HG02678 (cell line): ENCODE measurements around the gene KIFC1.
A peak's percentile ranks its signal among the peaks of the same experiment; 100 is the strongest.
"Not testable (repeated sequence)": the region's sequence is repeated elsewhere in the genome, so short reads cannot be mapped to it uniquely, and the experiment has no call there.

Experiments used
- ATAC-seq: cut with Tn5 transposase; IDR thresholded peaks from one replicate; pipeline ENCODE4 v1.9.1; 2021; ENCODE audit warnings: mild to moderate bottlenecking, moderate library complexity; ENCODE audit not compliant: unreplicated experiment

The KIFC1 gene

GRCh38 chr6:33391278-33391921 is at the start of gene KIFC1:
TSS of gene KIFC1 (plus strand) at chr6:33391823. CDS start at chr6:33391986, 163 bp downstream.
- ATAC-seq: peak; percentile 85

- ATAC-seq: not testable (repeated sequence)
Observed at GRCh38 chr6:33343606-33343952, 48.0 kb upstream of the KIFC1 start.

GRCh38 chr6:33343953-33344611 is 47.5 kb upstream of the KIFC1 start:
- peak; percentile 56 for ATAC-seq

GRCh38 chr6:33344701-33345697 is 46.6 kb upstream of the KIFC1 start:
- no peak for ATAC-seq

GRCh38 chr6:33346972-33347371 is 44.7 kb upstream of the KIFC1 start:
- ATAC-seq: not testable (repeated sequence)

- ATAC-seq: no peak
Observed at GRCh38 chr6:33347816-33348215, 43.8 kb upstream of the KIFC1 start.

GRCh38 chr6:33355860-33356259 is 35.8 kb upstream of the KIFC1 start:
- ATAC-seq: not testable (repeated sequence)

GRCh38 chr6:33356295-33356694 is 35.3 kb upstream of the KIFC1 start:
- no peak for ATAC-seq

- not testable (repeated sequence) for ATAC-seq
Observed at GRCh38 chr6:33357160-33357871, 34.3 kb upstream of the KIFC1 start.

- no peak for ATAC-seq
Observed at GRCh38 chr6:33359331-33359730, 32.3 kb upstream of the KIFC1 start.

GRCh38 chr6:33363486-33363885 is 28.1 kb upstream of the KIFC1 start:
- ATAC-seq: not testable (repeated sequence)

- ATAC-seq: not testable (repeated sequence)
Observed at GRCh38 chr6:33364475-33365205, 27.0 kb upstream of the KIFC1 start.

- not testable (repeated sequence) for ATAC-seq
Observed at GRCh38 chr6:33365206-33365971, 26.2 kb upstream of the KIFC1 start.

GRCh38 chr6:33367009-33367714 is 24.5 kb upstream of the KIFC1 start:
- no peak for ATAC-seq

- not testable (repeated sequence) for ATAC-seq
Observed at GRCh38 chr6:33367715-33368025, 24.0 kb upstream of the KIFC1 start.

GRCh38 chr6:33371901-33372300 is 19.7 kb upstream of the KIFC1 start:
- ATAC-seq: not testable (repeated sequence)

- ATAC-seq: no peak
Observed at GRCh38 chr6:33372526-33373123, 19.0 kb upstream of the KIFC1 start.
